Endothelial cell of hepatic sinusoid (primary cell): ENCODE measurements around the gene C7orf25.

Experiments used
- in situ Hi-C: cut with HindIII; loops from 2 replicates; pipeline ENCODE4 v1.10.0; 2017; ENCODE audit warnings: low sequenced_read_pairs

Gene C7orf25

DNA sequence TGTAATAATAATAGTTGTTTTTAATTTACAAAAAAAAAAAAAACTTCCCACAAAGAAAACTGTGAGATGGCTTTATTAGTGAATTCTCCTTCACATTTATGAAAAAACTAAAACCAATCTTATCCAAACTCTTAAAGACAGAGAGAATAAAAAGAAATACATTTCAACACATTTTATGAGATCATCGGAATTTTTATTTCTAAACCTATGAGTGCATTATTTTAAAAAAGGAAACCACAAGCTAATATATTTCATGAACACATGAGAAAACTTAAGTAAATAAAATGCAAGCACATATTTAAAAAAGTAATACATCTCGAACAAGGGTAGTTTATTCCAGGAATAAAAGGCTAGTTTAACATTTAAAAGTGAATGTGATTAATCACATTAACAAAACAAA is 31.5 kb downstream of the C7orf25 start:
- in situ Hi-C loops: no loop called here

DNA sequence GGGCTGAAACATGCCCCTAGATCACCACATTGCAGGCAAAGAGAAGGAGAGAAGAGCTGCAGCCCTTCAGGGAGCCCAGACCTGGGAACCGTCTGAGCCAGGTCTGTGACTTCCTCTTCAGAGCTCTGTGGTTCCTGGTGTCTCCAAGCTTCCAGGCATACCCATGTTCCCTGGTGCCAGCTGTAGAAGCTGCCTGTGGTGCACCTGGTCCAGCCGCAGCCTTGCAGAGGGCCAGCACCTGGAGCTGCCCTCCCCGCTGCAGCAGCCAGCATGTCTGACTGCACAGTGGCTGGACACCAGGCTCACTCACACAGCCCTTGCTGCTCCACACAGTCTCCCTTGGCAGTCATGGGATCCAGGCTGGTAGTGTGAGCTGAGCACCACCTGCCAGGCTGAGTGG is 33.6 kb downstream of the C7orf25 start:
- in situ Hi-C loops: no loop called here

GRCh38 chr7:42877862-42878261 is 34.0 kb downstream of the C7orf25 start:
- in situ Hi-C loops: no loop called here

DNA sequence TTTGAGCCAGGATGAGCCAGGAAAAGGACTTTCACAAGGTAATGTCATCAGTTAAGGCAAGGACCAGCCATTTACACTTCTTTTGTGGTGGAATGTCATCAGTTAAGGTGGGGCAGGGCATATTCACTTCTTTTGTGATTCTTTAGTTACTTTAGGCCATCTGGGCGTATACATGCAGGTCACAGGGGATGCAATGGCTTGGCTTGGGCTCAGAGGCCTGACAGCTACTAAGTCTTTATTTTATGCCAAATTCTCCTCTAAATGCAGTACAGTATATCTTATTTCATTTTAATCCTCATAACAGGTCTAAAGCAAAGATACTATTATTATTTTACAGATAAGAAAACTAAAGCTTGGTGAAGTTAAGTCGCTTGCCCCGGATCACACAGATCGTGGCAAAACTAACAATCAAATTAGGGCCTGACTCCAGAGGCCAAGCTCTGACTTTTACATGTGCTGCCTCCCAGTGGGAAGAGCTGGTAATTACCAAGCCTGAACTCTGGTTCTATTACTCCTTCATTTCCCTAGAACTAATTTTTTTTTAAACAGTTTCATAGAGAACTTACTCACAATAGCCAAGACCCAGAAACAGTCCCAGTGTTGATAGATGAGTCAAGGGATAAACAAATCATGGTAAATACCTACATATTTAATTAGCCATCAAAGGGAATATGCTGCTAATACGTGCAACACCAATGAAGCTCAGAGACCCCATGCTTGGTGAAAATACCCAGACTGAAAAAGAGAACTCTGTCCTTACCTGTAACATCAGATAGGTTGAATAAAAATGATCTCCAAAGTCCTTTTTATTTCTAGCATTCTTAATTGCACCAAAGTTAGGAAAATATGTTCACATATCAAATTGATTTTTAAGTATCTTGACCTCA is 35.4 kb downstream of the C7orf25 start:
- in situ Hi-C loops: no loop called here

DNA sequence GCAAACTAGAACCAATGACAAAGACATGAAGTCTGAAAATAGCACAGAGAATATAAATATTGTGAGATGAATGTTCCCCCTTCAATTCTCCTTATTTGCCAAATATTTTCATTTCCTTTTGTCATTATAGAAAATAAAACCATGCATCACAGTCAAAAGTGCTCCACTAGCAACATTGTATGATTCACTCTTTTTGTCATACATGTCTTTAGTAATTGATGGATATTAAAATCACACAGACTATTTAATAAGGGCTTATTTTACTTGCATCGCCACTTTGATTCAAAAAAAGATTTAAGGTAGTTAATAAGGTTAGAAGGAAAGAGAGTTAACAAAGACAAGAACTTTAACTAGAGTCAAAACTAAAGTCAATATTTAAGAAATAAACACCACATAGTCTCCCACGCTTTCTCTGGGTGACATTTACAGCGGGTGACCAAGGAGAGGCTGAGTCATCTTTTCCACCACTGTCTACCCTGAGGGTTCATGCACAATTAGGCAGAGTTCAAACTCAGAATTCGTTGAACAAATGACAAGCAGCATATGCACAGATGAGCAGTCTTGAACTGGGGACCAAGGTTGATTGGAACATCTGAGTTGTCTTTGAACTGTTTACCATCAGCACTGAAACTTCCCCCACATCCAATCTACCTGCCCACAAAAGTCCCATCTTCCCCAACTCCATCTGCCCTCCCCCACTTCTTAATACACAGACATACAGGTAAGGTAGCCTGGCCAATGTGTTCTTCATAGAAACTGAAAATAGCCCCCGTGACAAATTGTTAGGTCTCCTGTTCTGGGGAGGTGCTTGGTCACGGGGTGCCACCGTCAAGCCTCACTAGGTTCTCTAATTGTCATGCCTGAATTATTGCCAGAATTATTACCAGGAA is 42.5 kb downstream of the C7orf25 start:
- in situ Hi-C loops: no loop called here

- in situ Hi-C loops: no loop called here
Measured at GRCh38 chr7:42868480-42868879, 43.4 kb downstream of the C7orf25 start.
